Large intestine (tissue), 3 donors: ENCODE measurements around the gene INTS2. TPM values are rescaled to one million over a fixed set of nuclear protein-coding genes. Genes with fewer than 3 reads are reported as not detected.
"Not testable (repeated sequence)": the region's sequence is repeated elsewhere in the genome, so short reads cannot be mapped to it uniquely, and the experiment has no call there.

Experiments
- DNase-seq, 2 donors: peaks; one replicate each; pipeline versions ENCODE4 v3.0.0 to v3.0.0-alpha.2; 2013
- H3K27ac ChIP-seq: one replicate; pipeline ENCODE4 v1.5.1; 2013; ENCODE audit warnings: low read length
- H3K27me3 ChIP-seq: 2 replicates; pipeline ENCODE4 v1.6.1; 2013; ENCODE audit warnings: low read length; ENCODE audit not compliant: control insufficient read depth, insufficient read depth
- H3K36me3 ChIP-seq: 2 replicates; pipeline ENCODE4 v1.6.1; 2013; ENCODE audit warnings: low read length; ENCODE audit not compliant: control insufficient read depth, insufficient read depth
- H3K4me1 ChIP-seq: one replicate; pipeline ENCODE4 v1.6.1; 2013; ENCODE audit warnings: low read length; ENCODE audit not compliant: control insufficient read depth, insufficient read depth
- H3K4me3 ChIP-seq: one replicate; pipeline ENCODE4 v1.5.1; 2013; ENCODE audit warnings: low read length
- H3K9me3 ChIP-seq: one replicate; pipeline ENCODE4 v1.6.1; 2013; ENCODE audit warnings: mild to moderate bottlenecking, low read depth, low read length, moderate library complexity; ENCODE audit not compliant: control insufficient read depth
- WGBS: methylation state at CpG from one replicate; pipeline ENCODE4 v1.1.5; 2013; ENCODE audit warnings: low lambda C conversion rate; ENCODE audit not compliant: insufficient coverage; 5-methylcytosine and 5-hydroxymethylcytosine counted together
- polyA plus RNA-seq: library from polyadenylated mRNA; unstranded; fragments of 120-200 nt; gene quantifications from one replicate; pipeline ENCODE4 v1.2.1, GENCODE V29; 2013

The INTS2 gene
- polyA plus RNA-seq, 1 donor = 9.0 TPM

DNA sequence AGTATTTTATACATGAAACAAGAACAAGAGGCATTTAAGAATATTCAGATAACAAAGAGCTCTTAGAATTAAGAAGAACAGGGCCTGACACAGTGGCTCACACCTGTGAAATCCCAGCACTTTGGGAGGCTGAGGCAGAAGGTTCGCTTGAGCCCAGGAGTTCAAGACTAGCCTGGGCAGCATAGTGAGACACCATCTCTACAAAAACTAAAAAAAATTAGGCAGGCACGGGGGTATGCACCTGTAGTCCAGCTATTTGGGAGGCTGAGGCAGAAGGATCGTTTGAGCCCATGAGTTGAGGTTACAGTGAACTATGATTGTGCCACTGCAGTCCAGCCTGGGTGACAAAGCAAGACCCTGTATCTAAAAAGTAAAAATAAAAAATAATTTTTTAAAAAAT, 52.0 kb downstream of the INTS2 start:
- H3K9me3 ChIP-seq = no peaks in the 10 kb centered on the region
- H3K27me3 ChIP-seq = no peaks in the 10 kb centered on the region
- H3K4me1 ChIP-seq = no peaks in the 10 kb centered on the region
- DNase-seq = no peak
- H3K4me3 ChIP-seq = no peak overlapping the region
- WGBS = no CpG with 5 or more reads among the region's 3 CpGs
- H3K27ac ChIP-seq = no peak overlapping the region
- H3K36me3 ChIP-seq = peaks cover 25% of the 10 kb centered on the region

DNA sequence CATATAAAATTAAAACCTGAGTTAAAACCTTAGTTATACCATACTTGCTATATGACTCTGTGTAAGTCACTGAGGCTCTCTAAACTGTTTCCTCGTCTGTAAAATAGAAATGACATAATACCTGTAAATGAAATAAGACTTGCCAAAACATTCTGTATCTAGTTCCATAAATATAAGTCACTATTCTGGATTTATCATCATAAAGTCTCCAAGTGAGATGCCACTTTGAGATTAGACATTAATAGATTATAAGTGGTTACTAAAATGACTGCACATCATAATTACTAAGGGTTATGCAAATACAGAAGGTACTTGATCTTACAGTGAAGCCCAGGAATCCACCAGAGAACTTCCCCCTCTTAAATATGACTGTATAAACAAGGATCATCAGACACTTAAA, 52.5 kb downstream of the INTS2 start:
- no peak for DNase-seq
- H3K36me3 ChIP-seq = peaks cover 27% of the 10 kb centered on the region

DNA sequence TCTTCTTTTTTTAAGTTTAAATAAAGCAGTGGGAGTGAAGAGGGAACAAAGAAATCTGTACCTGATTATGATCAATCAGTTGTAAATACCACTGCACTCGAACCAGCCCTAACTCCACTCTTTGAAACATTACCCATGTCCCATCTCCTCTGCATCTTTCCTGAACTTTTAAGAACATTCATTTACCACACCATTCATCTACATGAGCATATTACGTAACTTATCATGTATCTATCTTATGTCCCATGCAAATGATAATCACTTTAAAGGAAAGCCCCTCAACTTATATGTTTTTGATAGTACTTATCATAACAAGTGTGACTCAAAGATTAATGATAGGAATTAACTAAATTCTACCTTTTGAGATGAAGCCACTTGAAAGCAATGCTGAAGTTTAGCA, 53.7 kb downstream of the INTS2 start:
- H3K4me1 ChIP-seq = no peaks in the 10 kb centered on the region
- H3K4me3 ChIP-seq = no peak overlapping the region
- H3K9me3 ChIP-seq = no peaks in the 10 kb centered on the region
- WGBS = 100% methylated on average over 1 of the region's 2 CpGs
- DNase-seq = no peak
- H3K36me3 ChIP-seq = peaks cover 26% of the 10 kb centered on the region
- H3K27ac ChIP-seq = no peak overlapping the region
- H3K27me3 ChIP-seq = no peaks in the 10 kb centered on the region

More for the DNA sequence above, 52.5 kb downstream of the INTS2 start:
- H3K27ac ChIP-seq = no peak overlapping the region
- WGBS = no CpG with 5 or more reads among the region's 1 CpG
- no peaks in the 10 kb centered on the region for H3K4me1 ChIP-seq
- H3K9me3 ChIP-seq = no peaks in the 10 kb centered on the region
- no peaks in the 10 kb centered on the region for H3K27me3 ChIP-seq
- H3K4me3 ChIP-seq = no peak overlapping the region

DNA sequence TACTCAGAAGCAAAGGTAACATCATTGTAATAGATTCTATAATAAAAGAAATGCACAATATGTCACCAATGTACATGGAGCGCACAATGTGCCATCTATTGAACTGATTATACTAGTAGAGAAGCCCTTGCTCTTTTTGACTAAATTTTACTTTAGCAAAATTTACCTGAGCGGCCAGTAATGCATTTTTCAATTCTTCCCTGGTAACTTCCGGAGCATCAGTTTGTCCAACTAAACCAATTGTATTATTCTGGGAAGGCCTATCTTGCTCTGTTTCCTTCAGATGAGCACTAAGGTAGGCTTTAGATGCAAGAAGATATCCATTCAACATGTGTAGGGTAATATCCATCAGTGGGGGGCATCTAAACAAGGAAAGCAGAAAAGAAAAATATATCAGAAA, 55.7 kb downstream of the INTS2 start:
- peaks cover 29% of the 10 kb centered on the region for H3K36me3 ChIP-seq
- no peaks in the 10 kb centered on the region for H3K27me3 ChIP-seq
- H3K4me1 ChIP-seq = no peaks in the 10 kb centered on the region
- 100% methylated on average over 3 of the region's 3 CpGs for WGBS
- DNase-seq = no peak
- H3K4me3 ChIP-seq = no peak overlapping the region
- H3K9me3 ChIP-seq = no peaks in the 10 kb centered on the region
- no peak overlapping the region for H3K27ac ChIP-seq

DNA sequence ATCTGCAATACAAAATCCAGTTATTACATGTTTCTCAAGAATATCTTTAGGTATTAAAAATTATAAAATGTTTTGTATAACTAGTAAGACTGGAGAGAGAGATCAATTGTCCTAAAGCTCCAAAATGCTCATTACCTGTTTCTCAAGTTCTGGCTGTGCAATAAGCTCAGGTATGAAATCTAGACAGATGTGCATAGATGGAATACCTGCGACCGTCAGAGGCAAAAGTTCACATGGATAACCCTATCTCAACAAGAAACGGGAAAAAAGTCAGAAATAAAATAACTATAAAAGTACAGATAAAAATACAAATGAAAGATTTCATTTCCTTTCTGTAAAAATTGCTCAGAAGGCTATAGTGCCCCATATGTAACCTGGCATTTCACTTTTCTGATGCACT, 58.6 kb downstream of the INTS2 start:
- H3K36me3 ChIP-seq = peaks cover 22% of the 10 kb centered on the region
- H3K4me3 ChIP-seq = no peak overlapping the region
- no peak overlapping the region for H3K27ac ChIP-seq
- no peaks in the 10 kb centered on the region for H3K27me3 ChIP-seq
- H3K4me1 ChIP-seq = peaks cover 5% of the 10 kb centered on the region
- H3K9me3 ChIP-seq = no peaks in the 10 kb centered on the region
- WGBS = 97% methylated on average over 3 of the region's 3 CpGs
- DNase-seq = no peak

DNA sequence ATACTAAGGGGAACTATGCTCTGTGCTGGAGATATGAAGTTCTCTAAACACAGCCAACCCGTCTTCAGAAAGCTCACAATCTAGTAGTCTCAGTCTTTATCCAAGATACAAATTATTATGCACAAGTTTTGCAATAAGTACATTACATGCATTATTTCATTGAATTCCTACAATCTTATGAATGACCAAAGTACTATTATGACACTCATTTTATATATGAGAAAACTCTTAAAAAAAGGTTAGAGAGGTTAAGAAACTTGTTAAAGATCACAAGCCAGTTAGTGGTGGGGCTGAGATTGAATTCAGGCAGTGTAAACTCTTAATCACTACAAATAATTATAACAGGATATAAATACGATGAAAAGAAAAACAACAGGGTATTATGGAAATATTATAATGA, 59.7 kb downstream of the INTS2 start:
- no peak overlapping the region for H3K27ac ChIP-seq
- no peak overlapping the region for H3K4me3 ChIP-seq
- H3K27me3 ChIP-seq = no peaks in the 10 kb centered on the region
- H3K36me3 ChIP-seq = peaks cover 22% of the 10 kb centered on the region
- DNase-seq = no peak
- 100% methylated on average over 1 of the region's 2 CpGs for WGBS
- no peaks in the 10 kb centered on the region for H3K9me3 ChIP-seq
- H3K4me1 ChIP-seq = peaks cover 5% of the 10 kb centered on the region

DNA sequence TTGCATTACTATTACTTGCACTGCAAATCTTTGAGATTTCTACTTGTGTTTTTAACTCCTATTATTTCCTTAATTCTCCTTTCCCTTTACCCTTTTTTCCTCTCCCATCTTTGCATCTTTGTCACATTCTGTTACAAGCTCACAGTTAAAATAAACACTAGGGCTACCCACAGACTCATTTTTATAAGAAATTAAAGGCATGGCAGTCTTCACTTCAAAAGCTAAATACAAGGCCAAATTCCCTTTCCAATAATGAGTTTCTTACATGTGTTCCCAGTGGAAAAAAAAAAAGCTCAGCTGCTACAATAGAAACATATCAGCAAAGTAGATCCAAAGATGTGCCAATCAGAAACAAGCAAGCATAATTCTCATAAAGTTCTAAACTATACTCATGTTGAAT, 60.7 kb downstream of the INTS2 start:
- no peak overlapping the region for H3K4me3 ChIP-seq
- H3K4me1 ChIP-seq = peaks cover 5% of the 10 kb centered on the region
- no peak overlapping the region for H3K27ac ChIP-seq
- H3K9me3 ChIP-seq = no peaks in the 10 kb centered on the region
- H3K36me3 ChIP-seq = peaks cover 19% of the 10 kb centered on the region
- H3K27me3 ChIP-seq = no peaks in the 10 kb centered on the region
- no peak for DNase-seq

DNA sequence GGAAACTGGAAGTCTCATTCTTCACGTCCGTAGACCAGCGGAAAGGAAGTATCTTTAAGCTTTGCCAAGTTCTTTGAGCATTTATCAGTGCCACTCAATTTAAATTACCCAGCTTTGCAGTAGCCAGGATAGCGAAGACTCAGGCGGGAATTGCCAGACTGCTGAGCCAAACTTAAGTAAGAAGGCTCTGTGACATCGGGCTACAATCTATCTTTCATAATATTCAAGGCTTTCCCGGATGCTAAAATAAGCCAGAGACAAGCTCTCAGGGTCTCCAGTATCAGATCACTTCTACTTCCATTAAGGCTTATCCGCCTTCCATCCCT, 64.0 kb downstream of the INTS2 start:
- no peak for DNase-seq
- H3K9me3 ChIP-seq = no peaks in the 10 kb centered on the region
- H3K27me3 ChIP-seq = no peaks in the 10 kb centered on the region
- peak overlapping the region; percentile 86 for H3K27ac ChIP-seq
- WGBS = 0% methylated on average over 1 of the region's 8 CpGs
- H3K4me3 ChIP-seq = peak overlapping the region; percentile 62
- H3K36me3 ChIP-seq = peaks cover 8% of the 10 kb centered on the region
- H3K4me1 ChIP-seq = peaks cover 5% of the 10 kb centered on the region

DNA sequence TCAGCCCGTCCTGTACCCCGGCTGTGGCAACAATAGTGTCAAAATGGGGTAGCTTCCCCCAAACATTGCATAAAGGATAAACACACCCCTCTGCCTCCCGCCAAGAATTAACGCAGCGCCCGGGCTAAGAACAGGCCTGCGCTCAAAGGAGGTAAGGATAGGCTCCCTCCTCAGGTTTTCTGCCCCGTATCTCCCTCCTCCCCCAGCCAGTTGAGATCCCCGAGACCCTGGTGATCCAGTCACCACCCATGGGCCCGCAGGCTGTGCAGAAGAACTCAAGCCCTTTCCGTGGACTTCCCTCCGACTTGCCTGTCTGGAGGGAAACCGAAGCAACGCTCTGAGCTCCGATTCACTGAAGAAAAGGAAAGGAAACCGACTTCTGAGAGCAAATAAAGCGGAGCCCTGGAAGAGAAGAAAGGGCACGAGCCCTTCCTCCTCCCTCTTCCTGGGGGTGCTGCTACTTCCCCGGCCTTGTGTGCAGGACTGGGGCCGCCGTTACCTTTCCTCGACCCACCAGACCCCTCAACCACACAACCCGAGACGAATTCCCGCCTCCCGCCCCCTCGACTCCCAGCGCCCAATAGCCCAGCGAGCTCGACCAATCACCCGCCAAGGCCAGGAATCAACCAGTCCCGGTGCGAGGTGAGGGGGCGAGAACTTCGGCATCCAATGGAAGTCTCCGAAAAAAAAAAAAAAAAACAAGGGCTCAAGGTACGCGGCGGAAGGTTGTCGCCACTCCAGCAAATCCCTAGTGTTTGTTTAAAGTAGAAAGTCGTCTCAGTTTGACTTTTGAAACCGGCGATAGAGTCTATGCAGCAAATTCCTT, 64.6 kb downstream of the INTS2 start, which contains the start of gene BRIP1:
BRIP1 (minus strand) TSS at position 554 of the 826 bp plus-strand sequence. CDS start 1,989 bp downstream, outside the sequence.
- peaks cover 5% of the 10 kb centered on the region for H3K4me1 ChIP-seq
- DNase-seq = peak; percentile 95 to 98
- peak within 1 kb of the TSS; percentile 87 for H3K27ac ChIP-seq
- H3K27me3 ChIP-seq = no peaks in the 10 kb centered on the region
- peak within 1 kb of the TSS; percentile 62 for H3K4me3 ChIP-seq
- 0% methylated on average over 4 of the region's 43 CpGs for WGBS
- no peaks in the 10 kb centered on the region for H3K9me3 ChIP-seq
- peaks cover 8% of the 10 kb centered on the region for H3K36me3 ChIP-seq

DNA sequence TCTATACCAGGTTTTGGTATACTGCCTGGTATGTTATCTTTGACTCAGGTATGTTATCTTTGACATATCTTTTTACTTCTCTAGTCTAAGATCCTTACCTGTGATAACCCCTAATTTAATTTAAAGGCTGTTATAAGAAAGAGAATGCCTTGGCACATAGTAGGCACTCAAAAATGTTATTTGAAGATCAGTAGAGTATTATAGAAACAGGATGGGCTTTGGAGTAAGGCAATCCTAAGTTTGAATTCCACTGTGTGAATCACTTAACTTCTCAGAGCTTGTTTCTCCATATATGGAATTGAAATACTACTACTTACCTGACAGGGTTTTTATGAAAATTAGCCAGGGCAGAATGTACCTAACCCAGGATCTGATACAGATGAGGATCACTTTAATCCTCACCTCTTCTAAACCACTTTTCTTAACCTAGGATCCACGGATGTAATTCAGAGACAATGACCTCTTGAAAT, 65.6 kb downstream of the INTS2 start:
- WGBS = 20% methylated on average over 1 of the region's 1 CpG
- peak overlapping the region; percentile 62 for H3K4me3 ChIP-seq
- H3K27me3 ChIP-seq = no peaks in the 10 kb centered on the region
- H3K27ac ChIP-seq = peak overlapping the region; percentile 87
- H3K36me3 ChIP-seq = peaks cover 4% of the 10 kb centered on the region
- H3K9me3 ChIP-seq = no peaks in the 10 kb centered on the region
- peaks cover 5% of the 10 kb centered on the region for H3K4me1 ChIP-seq
- peak in 1 of 2 donors; percentile 13 for DNase-seq

DNA sequence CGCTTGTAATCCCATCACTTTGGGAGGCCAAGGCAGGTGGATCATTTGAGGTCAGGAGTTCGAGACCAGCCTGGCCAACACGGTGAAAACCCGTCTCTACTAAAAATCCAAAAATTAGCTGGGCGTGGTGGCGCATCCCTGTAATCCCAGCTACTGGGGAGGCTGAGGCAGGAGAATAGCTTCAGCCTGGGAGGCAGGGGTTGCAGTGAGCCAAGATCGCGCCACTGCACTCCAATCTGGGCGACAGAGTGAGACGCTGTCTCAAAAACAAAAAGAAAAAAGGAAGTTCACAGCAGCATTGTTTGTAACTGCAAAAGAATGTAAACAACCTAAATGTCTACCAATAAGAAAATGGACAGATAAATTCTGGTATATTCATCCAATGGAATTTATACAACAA, 67.4 kb downstream of the INTS2 start:
- peaks cover 10% of the 10 kb centered on the region for H3K36me3 ChIP-seq
- not testable (repeated sequence) for H3K27me3 ChIP-seq, H3K4me3 ChIP-seq, H3K9me3 ChIP-seq, DNase-seq, H3K27ac ChIP-seq, H3K4me1 ChIP-seq
- WGBS = no CpG with 5 or more reads among the region's 10 CpGs
